ENCODE data around the gene OR52N2.

DNA sequence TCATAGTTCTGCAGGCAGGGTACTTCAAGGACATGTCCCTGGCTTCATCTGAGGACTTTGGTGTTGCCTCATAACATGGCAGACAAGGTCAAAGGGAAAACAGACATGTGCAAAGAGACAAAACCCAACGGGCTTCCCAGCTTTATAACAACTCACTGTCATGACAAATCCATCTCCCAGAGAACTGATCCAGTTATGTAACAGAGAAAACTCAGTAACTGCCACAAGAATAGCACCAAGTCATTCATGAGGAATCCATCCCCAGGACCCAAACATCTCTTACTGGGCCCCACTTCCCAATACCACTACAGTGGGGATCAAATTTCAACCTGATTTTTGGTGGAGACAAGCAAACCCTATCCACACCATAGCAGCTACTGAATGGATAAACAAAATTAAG, 41.7 kb upstream of the OR52N2 start:
- TF ChIP-seq FEZF1 (tag by site-specific recombination; IDR thresholded peaks at IDR 0.05) (no peak), ZBTB1 (tag by site-specific recombination; IDR thresholded peaks at IDR 0.05) (no peak), ZBTB7A (tag by site-specific recombination; IDR thresholded peaks at IDR 0.05; ENCODE audit: low read depth) (no peak), HOXC10 (CRISPR knock-in tag; IDR thresholded peaks at IDR 0.05) (no peak), ZFP37 (tag by site-specific recombination; IDR thresholded peaks at IDR 0.05) (no peak), ZFHX2 (tag by site-specific recombination; conservative IDR thresholded peaks at IDR 0.05) (no peak), BCL11B (tag by site-specific recombination; IDR thresholded peaks at IDR 0.05; ENCODE audit: low read depth) (no peak)
- TF ChIP-seq, protein P1, sequence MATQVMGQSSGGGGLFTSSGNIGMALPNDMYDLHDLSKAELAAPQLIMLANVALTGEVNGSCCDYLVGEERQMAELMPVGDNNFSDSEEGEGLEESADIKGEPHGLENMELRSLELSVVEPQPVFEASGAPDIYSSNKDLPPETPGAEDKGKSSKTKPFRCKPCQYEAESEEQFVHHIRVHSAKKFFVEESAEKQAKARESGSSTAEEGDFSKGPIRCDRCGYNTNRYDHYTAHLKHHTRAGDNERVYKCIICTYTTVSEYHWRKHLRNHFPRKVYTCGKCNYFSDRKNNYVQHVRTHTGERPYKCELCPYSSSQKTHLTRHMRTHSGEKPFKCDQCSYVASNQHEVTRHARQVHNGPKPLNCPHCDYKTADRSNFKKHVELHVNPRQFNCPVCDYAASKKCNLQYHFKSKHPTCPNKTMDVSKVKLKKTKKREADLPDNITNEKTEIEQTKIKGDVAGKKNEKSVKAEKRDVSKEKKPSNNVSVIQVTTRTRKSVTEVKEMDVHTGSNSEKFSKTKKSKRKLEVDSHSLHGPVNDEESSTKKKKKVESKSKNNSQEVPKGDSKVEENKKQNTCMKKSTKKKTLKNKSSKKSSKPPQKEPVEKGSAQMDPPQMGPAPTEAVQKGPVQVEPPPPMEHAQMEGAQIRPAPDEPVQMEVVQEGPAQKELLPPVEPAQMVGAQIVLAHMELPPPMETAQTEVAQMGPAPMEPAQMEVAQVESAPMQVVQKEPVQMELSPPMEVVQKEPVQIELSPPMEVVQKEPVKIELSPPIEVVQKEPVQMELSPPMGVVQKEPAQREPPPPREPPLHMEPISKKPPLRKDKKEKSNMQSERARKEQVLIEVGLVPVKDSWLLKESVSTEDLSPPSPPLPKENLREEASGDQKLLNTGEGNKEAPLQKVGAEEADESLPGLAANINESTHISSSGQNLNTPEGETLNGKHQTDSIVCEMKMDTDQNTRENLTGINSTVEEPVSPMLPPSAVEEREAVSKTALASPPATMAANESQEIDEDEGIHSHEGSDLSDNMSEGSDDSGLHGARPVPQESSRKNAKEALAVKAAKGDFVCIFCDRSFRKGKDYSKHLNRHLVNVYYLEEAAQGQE (tag by site-specific recombination; IDR thresholded peaks at IDR 0.05): no peak
- TF ChIP-seq, protein P2, sequence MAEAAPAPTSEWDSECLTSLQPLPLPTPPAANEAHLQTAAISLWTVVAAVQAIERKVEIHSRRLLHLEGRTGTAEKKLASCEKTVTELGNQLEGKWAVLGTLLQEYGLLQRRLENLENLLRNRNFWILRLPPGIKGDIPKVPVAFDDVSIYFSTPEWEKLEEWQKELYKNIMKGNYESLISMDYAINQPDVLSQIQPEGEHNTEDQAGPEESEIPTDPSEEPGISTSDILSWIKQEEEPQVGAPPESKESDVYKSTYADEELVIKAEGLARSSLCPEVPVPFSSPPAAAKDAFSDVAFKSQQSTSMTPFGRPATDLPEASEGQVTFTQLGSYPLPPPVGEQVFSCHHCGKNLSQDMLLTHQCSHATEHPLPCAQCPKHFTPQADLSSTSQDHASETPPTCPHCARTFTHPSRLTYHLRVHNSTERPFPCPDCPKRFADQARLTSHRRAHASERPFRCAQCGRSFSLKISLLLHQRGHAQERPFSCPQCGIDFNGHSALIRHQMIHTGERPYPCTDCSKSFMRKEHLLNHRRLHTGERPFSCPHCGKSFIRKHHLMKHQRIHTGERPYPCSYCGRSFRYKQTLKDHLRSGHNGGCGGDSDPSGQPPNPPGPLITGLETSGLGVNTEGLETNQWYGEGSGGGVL (tag by site-specific recombination; IDR thresholded peaks at IDR 0.05): no peak
- TF ChIP-seq, protein P3, sequence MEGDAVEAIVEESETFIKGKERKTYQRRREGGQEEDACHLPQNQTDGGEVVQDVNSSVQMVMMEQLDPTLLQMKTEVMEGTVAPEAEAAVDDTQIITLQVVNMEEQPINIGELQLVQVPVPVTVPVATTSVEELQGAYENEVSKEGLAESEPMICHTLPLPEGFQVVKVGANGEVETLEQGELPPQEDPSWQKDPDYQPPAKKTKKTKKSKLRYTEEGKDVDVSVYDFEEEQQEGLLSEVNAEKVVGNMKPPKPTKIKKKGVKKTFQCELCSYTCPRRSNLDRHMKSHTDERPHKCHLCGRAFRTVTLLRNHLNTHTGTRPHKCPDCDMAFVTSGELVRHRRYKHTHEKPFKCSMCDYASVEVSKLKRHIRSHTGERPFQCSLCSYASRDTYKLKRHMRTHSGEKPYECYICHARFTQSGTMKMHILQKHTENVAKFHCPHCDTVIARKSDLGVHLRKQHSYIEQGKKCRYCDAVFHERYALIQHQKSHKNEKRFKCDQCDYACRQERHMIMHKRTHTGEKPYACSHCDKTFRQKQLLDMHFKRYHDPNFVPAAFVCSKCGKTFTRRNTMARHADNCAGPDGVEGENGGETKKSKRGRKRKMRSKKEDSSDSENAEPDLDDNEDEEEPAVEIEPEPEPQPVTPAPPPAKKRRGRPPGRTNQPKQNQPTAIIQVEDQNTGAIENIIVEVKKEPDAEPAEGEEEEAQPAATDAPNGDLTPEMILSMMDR (tag by site-specific recombination; IDR thresholded peaks at IDR 0.05): no peak
- TF ChIP-seq, protein P4, sequence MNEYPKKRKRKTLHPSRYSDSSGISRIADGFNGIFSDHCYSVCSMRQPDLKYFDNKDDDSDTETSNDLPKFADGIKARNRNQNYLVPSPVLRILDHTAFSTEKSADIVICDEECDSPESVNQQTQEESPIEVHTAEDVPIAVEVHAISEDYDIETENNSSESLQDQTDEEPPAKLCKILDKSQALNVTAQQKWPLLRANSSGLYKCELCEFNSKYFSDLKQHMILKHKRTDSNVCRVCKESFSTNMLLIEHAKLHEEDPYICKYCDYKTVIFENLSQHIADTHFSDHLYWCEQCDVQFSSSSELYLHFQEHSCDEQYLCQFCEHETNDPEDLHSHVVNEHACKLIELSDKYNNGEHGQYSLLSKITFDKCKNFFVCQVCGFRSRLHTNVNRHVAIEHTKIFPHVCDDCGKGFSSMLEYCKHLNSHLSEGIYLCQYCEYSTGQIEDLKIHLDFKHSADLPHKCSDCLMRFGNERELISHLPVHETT (tag by site-specific recombination; IDR thresholded peaks at IDR 0.05): no peak
